Stomach (tissue), 4 donors: ENCODE results near the gene DCAF11.

Experiments used
- CTCF ChIP-seq, 7 experiments: fragments of 450-650 bp in 4 of 7; fragments of 200-600 bp in 3 of 7; sonication (generic) in 3 of 7; IDR thresholded peaks; one replicate each; pipeline ENCODE4 v1.5.1; 2016 to 2019; ENCODE audit warnings: antibody characterized with exemption in 7 of 7, control low read depth in 2 of 7, mild to moderate bottlenecking in 1 of 7
- EP300 ChIP-seq: sonication (generic); formaldehyde crosslinking; IDR thresholded peaks from one replicate; pipeline ENCODE4 v1.6.1; 2017; ENCODE audit warnings: antibody characterized with exemption
- POLR2AphosphoS5 ChIP-seq, 3 donors: sonication (generic); formaldehyde crosslinking; IDR thresholded peaks; one replicate each; pipeline ENCODE4 v1.6.1; 2016; ENCODE audit warnings: antibody characterized with exemption in 3 of 3

- TF ChIP-seq CTCF (IDR thresholded peaks at IDR 0.05) (no peak), EP300 (no peak), POLR2AphosphoS5 (IDR thresholded peaks at IDR 0.05) (no peak)
These were observed 45.4 kb downstream of the DCAF11 start for GRCh38 chr14:24159777-24160498.
